Neural cell (in vitro differentiated cells): ENCODE results near the gene ZNF638. TPM values are rescaled to one million over a fixed set of nuclear protein-coding genes. Genes with fewer than 3 reads are reported as not detected.
"Not testable (repeated sequence)": the region's sequence is repeated elsewhere in the genome, so short reads cannot be mapped to it uniquely, and the experiment has no call there.

Experiments
- H2AFZ ChIP-seq: fragments of 200-600, 300-800 bp; sonication (generic), shearing (Covaris generic); 2 replicates; pipeline ENCODE4 v1.6.0; 2014; ENCODE audit warnings: low read depth, mild to moderate bottlenecking, antibody characterized with exemption, low read length, moderate library complexity
- H3F3A ChIP-seq: fragments of 200-600 bp; shearing (Covaris generic); 2 replicates; pipeline ENCODE4 v1.6.1; 2016; ENCODE audit warnings: mild to moderate bottlenecking, moderate library complexity, mixed read lengths, antibody characterized with exemption, low read length; ENCODE audit not compliant: insufficient read depth, poor library complexity, severe bottlenecking
- H3K27ac ChIP-seq: fragments of 200-600, 300-800 bp; sonication (generic), shearing (Covaris generic); 2 replicates; pipeline ENCODE4 v1.5.1; 2014; ENCODE audit warnings: mild to moderate bottlenecking, low read length, moderate library complexity
- H3K27me3 ChIP-seq: fragments of 300-800, 200-600 bp; sonication (generic), shearing (Covaris generic); 2 replicates; pipeline ENCODE4 v1.6.0; 2014; ENCODE audit warnings: mild to moderate bottlenecking, low read depth, low read length, moderate library complexity; ENCODE audit not compliant: insufficient read depth
- H3K36me3 ChIP-seq: fragments of 300-800, 200-600 bp; sonication (generic), shearing (Covaris generic); 2 replicates; pipeline ENCODE4 v1.5.1; 2014; ENCODE audit warnings: mild to moderate bottlenecking, antibody characterized with exemption, low read length, moderate library complexity; ENCODE audit not compliant: insufficient read depth
- H3K4me2 ChIP-seq: fragments of 300-800, 200-600 bp; sonication (generic), shearing (Covaris generic); 2 replicates; pipeline ENCODE4 v1.6.0; 2014; ENCODE audit warnings: mild to moderate bottlenecking, low read length
- H3K4me3 ChIP-seq: fragments of 300-800, 200-600 bp; sonication (generic), shearing (Covaris generic); 2 replicates; pipeline ENCODE4 v1.5.1; 2014; ENCODE audit warnings: mild to moderate bottlenecking, low read length, moderate library complexity
- H3K79me2 ChIP-seq: fragments of 200-600 bp; shearing (Covaris generic); replicated peaks from 2 replicates; pipeline ENCODE4 v1.6.0; 2014; ENCODE audit warnings: mild to moderate bottlenecking, low read length, moderate library complexity; ENCODE audit not compliant: insufficient read depth
- H3K9ac ChIP-seq: fragments of 300-800, 200-600 bp; sonication (generic), shearing (Covaris generic); 2 replicates; pipeline ENCODE4 v1.6.1; 2016; ENCODE audit warnings: mild to moderate bottlenecking, low read length, mixed read lengths
- H3K9me2 ChIP-seq: fragments of 200-600 bp; shearing (Covaris generic); 2 replicates; pipeline ENCODE4 v1.6.1; 2016; ENCODE audit warnings: mild to moderate bottlenecking, low read length, mixed read lengths; ENCODE audit not compliant: insufficient read depth
- H3K9me3 ChIP-seq: fragments of 200-600, 300-800 bp; sonication (generic), shearing (Covaris generic); 2 replicates; pipeline ENCODE4 v1.6.1; 2016; ENCODE audit warnings: mild to moderate bottlenecking, mixed run types, low read length, moderate library complexity, mixed read lengths
- H4K20me1 ChIP-seq: fragments of 200-600 bp; shearing (Covaris generic); 2 replicates; pipeline ENCODE4 v1.6.1; 2016; ENCODE audit warnings: mild to moderate bottlenecking, mixed run types; ENCODE audit not compliant: insufficient read depth
- CTCF ChIP-seq: fragments of 450-650 bp; IDR thresholded peaks from 2 replicates; pipeline ENCODE4 v1.5.1; 2014; ENCODE audit warnings: antibody characterized with exemption, mild to moderate bottlenecking, moderate library complexity; ENCODE audit not compliant: poor library complexity, severe bottlenecking
- EP300 ChIP-seq: fragments of 450-650 bp; conservative IDR thresholded peaks from 2 replicates; pipeline ENCODE4 v1.6.1; 2014; ENCODE audit warnings: antibody characterized with exemption, mild to moderate bottlenecking, moderate library complexity; ENCODE audit not compliant: poor library complexity, severe bottlenecking
- EZH2 ChIP-seq: fragments of 200-600, 300-800 bp; shearing (Covaris generic), sonication (generic); IDR thresholded peaks from 2 replicates; pipeline ENCODE4 v1.6.1; 2014; ENCODE audit warnings: antibody characterized with exemption, low read length, borderline replicate concordance, mild to moderate bottlenecking; ENCODE audit not compliant: insufficient read depth, poor library complexity, severe bottlenecking
- MXI1 ChIP-seq: fragments of 450-650 bp; conservative IDR thresholded peaks from 2 replicates; pipeline ENCODE4 v1.6.1; 2014; ENCODE audit warnings: antibody characterized with exemption, mild to moderate bottlenecking; ENCODE audit not compliant: poor library complexity, severe bottlenecking
- POLR2AphosphoS5 ChIP-seq: IDR thresholded peaks from 2 replicates; pipeline ENCODE4 v1.6.1; 2012
- RAD21 ChIP-seq: fragments of 450-650 bp; conservative IDR thresholded peaks from 2 replicates; pipeline ENCODE4 v1.6.1; 2014; ENCODE audit warnings: antibody characterized with exemption, mild to moderate bottlenecking, moderate library complexity
- REST ChIP-seq: IDR thresholded peaks from 2 replicates; pipeline ENCODE4 v1.6.1; 2012; ENCODE audit warnings: borderline replicate concordance
- SMC3 ChIP-seq: fragments of 450-650 bp; conservative IDR thresholded peaks from 2 replicates; pipeline ENCODE4 v1.6.1; 2014; ENCODE audit warnings: antibody characterized with exemption, mild to moderate bottlenecking, moderate library complexity; ENCODE audit not compliant: poor library complexity
- TAF1 ChIP-seq: IDR thresholded peaks from 2 replicates; pipeline ENCODE4 v1.6.1; 2012; ENCODE audit warnings: low read depth
- polyA plus RNA-seq: library from polyadenylated mRNA; depleted of rRNA; stranded (reverse); fragments of >200 nt; gene quantifications from 2 replicates; pipeline ENCODE4 v1.2.3, GENCODE V29; 2014

ZNF638 gene
- polyA plus RNA-seq, 1 donor from 2014 or later: 308 TPM

GRCh38 chr2:71317060-71317459 lies 14.5 kb upstream of the ZNF638 start:
- Histone ChIP-seq H3K79me2 (no peaks in the 10 kb centered on the region), H4K20me1 (no peaks in the 10 kb centered on the region), H3K27ac (no peak overlapping the region), H3K9ac (no peak overlapping the region), H2AFZ (no peak overlapping the region), H3K4me3 (no peak overlapping the region), H3K9me2 (no peaks in the 10 kb centered on the region), H3F3A (no peaks in the 10 kb centered on the region), H3K4me2 (no peak overlapping the region), H3K36me3 (no peaks in the 10 kb centered on the region), H3K27me3 (no peaks in the 10 kb centered on the region), H3K9me3 (no peaks in the 10 kb centered on the region)
- TF ChIP-seq POLR2AphosphoS5 (no peak), MXI1 (no peak), REST (no peak), EP300 (no peak), SMC3 (no peak), EZH2 (no peak), TAF1 (no peak), CTCF (no peak), RAD21 (no peak)

DNA sequence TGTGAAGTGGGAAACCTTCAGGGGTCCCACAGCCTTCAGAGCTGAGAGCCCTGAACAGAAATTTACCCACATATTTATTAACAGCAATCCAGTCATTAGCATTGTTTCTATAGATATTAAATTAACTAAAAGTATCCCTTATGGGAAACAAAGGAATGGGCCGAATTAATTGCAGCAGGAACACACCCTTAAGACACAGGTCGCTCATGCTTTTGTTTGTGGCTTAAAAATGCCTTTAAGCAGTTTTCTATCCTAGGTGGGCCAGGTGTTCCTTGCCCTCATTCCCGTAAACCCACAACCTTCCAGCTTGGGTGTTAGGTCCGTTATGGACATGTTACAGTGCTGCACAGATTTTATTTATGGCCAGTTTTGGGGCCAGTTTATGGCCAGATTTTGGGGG lies 13.7 kb upstream of the ZNF638 start:
- not testable (repeated sequence) for H3K36me3 ChIP-seq, H3K4me2 ChIP-seq, H3K27me3 ChIP-seq, H3F3A ChIP-seq, H3K9me2 ChIP-seq, H3K27ac ChIP-seq, H3K4me3 ChIP-seq, H2AFZ ChIP-seq, H3K9ac ChIP-seq, H3K79me2 ChIP-seq, H3K9me3 ChIP-seq, H4K20me1 ChIP-seq

GRCh38 chr2:71323386-71323785 lies 8.2 kb upstream of the ZNF638 start:
- no peak overlapping the region for H3K4me3 ChIP-seq
- H3K27ac ChIP-seq: no peak overlapping the region
- H3K4me2 ChIP-seq: no peak overlapping the region
- H3K9me3 ChIP-seq: no peaks in the 10 kb centered on the region
- H3F3A ChIP-seq: no peaks in the 10 kb centered on the region
- no peak overlapping the region for H3K9ac ChIP-seq
- TF ChIP-seq MXI1: no peak
- no peak for TF ChIP-seq EP300
- TF ChIP-seq RAD21: no peak
- TF ChIP-seq SMC3: no peak
- TF ChIP-seq TAF1: no peak
- no peak for TF ChIP-seq EZH2
- no peak for TF ChIP-seq REST
- no peak for TF ChIP-seq CTCF
- TF ChIP-seq POLR2AphosphoS5: no peak
- no peaks in the 10 kb centered on the region for H3K36me3 ChIP-seq
- H4K20me1 ChIP-seq: no peaks in the 10 kb centered on the region
- no peaks in the 10 kb centered on the region for H3K27me3 ChIP-seq
- no peak overlapping the region for H2AFZ ChIP-seq
- H3K9me2 ChIP-seq: no peaks in the 10 kb centered on the region
- H3K79me2 ChIP-seq: no peaks in the 10 kb centered on the region
